GM12872 (cell line): ENCODE results near the gene LOXL1.

Source experiments
- CTCF ChIP-seq: IDR thresholded peaks from 3 replicates; pipeline ENCODE4 v1.5.1; 2011; ENCODE audit warnings: low read depth, mild to moderate bottlenecking, low read length, moderate library complexity; ENCODE audit not compliant: insufficient read depth

Gene LOXL1

GRCh38 chr15:73886717-73887345 lies 39.4 kb upstream of the LOXL1 start:
- no peak for TF ChIP-seq CTCF

GRCh38 chr15:73887481-73887880 lies 38.8 kb upstream of the LOXL1 start:
- no peak for TF ChIP-seq CTCF

GRCh38 chr15:73888224-73889041 lies 37.8 kb upstream of the LOXL1 start:
- TF ChIP-seq CTCF = no peak

GRCh38 chr15:73889053-73889761 lies 37.1 kb upstream of the LOXL1 start:
- TF ChIP-seq CTCF = no peak

GRCh38 chr15:73889762-73890124 lies 36.5 kb upstream of the LOXL1 start:
- no peak for TF ChIP-seq CTCF

GRCh38 chr15:73891328-73892315 lies 34.6 kb upstream of the LOXL1 start:
- TF ChIP-seq CTCF = no peak
